MCF 10A (cell line): ENCODE results near the gene TMEM198. TPM values are rescaled to one million over a fixed set of nuclear protein-coding genes. Genes with fewer than 3 reads are reported as not detected.

ENCODE experiments used
- BruUV-seq: library from RNA; stranded (reverse); fragments of 400-500 nt; replicated peaks from 2 replicates; lab custom pipeline; 2021; lab: Mats Ljungman, UMichigan
- CTCF ChIA-PET: fragments of 300-600 bp; sonication (Branson Sonifier 250); formaldehyde crosslinking; extraction: SDS; loops from one replicate; lab custom pipeline; 2021; ENCODE audit warnings: antibody characterized with exemption, inconsistent platforms; lab: Yijun Ruan, JAX
- POLR2A ChIA-PET: fragments of 300-600, 350-650 bp; sonication (Branson Sonifier 250); formaldehyde crosslinking; extraction: SDS; loops from one replicate; lab custom pipeline; 2020; ENCODE audit warnings: antibody characterized with exemption, inconsistent platforms; lab: Yijun Ruan, JAX
- DNase-seq: peaks from one replicate; pipeline ENCODE4 v3.0.0-alpha.2; 2018; ENCODE audit not compliant: unreplicated experiment
- H3K27ac Mint-ChIP-seq: one replicate; pipeline ENCODE4 v1.8.0; 2022; ENCODE audit warnings: mild to moderate bottlenecking, low read depth, mixed read lengths; ENCODE audit not compliant: unreplicated experiment
- H3K27me3 Mint-ChIP-seq: one replicate; pipeline ENCODE4 v1.8.0; 2022; ENCODE audit warnings: mixed read lengths; ENCODE audit not compliant: insufficient read depth, unreplicated experiment
- H3K36me3 Mint-ChIP-seq: one replicate; pipeline ENCODE4 v1.8.0; 2022; ENCODE audit warnings: mild to moderate bottlenecking, moderate library complexity, mixed read lengths; ENCODE audit not compliant: insufficient read depth, unreplicated experiment
- H3K4me1 Mint-ChIP-seq: one replicate; pipeline ENCODE4 v1.8.0; 2022; ENCODE audit warnings: mixed read lengths; ENCODE audit not compliant: insufficient read depth, unreplicated experiment
- H3K4me3 Mint-ChIP-seq: one replicate; pipeline ENCODE4 v1.8.0; 2022; ENCODE audit warnings: mild to moderate bottlenecking, moderate library complexity, mixed read lengths; ENCODE audit not compliant: unreplicated experiment
- H3K9me3 Mint-ChIP-seq: one replicate; pipeline ENCODE4 v1.8.0; 2022; ENCODE audit warnings: mixed read lengths; ENCODE audit not compliant: unreplicated experiment
- intact Hi-C: fragments of 100-400 bp; cut with micrococcal nuclease; formaldehyde crosslinking; loops from 2 replicates; pipeline ENCODE4 v1.14.1; 2022
- total RNA-seq: library from RNA; stranded (reverse); gene quantifications from 2 replicates; pipeline ENCODE4 v1.2.3, GENCODE V29; 2022
- TF ChIP-seq, protein P1 (sequence below): fragments of 200-600 bp; IDR thresholded peaks from one replicate; pipeline ENCODE4 v1.8.0; 2022; ENCODE audit warnings: antibody characterized with exemption, mild to moderate bottlenecking; ENCODE audit not compliant: unreplicated experiment

Gene TMEM198
- total RNA-seq, 1 experiment from 2014 or later, result 6.3 TPM

DNA sequence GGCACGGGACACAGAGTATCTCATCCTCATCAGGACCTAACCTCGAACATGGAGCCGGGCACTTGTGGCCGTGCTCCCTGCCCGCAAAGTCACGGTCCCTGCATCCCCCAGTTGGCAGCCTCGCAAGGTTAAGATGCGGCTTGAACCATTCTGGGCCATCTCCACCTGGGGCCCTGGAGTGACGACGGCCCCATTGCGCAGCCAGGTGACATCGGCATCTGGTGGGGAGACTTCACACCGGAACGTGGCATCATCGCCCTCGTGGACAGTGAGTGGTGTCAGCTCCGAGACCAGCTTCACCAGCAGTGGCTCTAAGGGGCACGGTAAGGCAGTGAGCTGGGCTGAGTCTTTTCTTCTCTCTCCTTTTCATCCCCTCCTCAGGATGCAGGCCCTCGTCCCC, 12.6 kb downstream of the TMEM198 start:
- H3K9me3 Mint-ChIP-seq, result no peaks in the 10 kb centered on the region
- CTCF ChIA-PET, result no interaction called here
- BruUV-seq, result no TSS peak

DNA sequence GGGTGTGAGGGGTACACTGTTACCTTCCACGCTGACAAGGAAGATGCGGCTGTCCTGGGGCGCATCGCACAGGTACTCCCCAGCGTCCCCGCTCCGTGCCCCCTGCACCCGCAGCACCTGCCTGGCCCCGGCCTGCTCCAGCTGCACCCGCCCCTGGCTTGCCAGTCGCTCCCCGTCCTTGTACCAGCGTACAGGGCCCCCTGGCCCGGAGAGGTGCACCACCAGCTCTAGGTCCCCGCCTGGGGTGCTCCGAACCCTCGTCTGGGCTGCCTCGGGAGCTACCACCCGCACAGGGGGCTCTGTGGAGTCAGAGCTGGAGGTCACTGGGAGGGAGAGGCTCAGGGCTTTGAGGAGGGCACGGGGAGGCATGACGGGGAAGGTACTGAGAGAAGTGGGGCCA, 13.5 kb downstream of the TMEM198 start:
- ChIA-PET CTCF (interaction anchor here (1.0 kb wide), 1 partner anchor 155 kb away, joined by 3 read pairs; no protein-coding TSS in a partner anchor), POLR2A (interaction anchor here (0.6 to 1.5 kb wide), 2 partner anchors 13 to 42 kb away, joined by 3 to 6 read pairs; partner anchors contain the start of gene OBSL1)
- peaks cover 4% of the 10 kb centered on the region for H3K36me3 Mint-ChIP-seq
- DNase-seq, result no peak
- H3K27ac Mint-ChIP-seq, result no peak overlapping the region
- TF ChIP-seq, protein P1, sequence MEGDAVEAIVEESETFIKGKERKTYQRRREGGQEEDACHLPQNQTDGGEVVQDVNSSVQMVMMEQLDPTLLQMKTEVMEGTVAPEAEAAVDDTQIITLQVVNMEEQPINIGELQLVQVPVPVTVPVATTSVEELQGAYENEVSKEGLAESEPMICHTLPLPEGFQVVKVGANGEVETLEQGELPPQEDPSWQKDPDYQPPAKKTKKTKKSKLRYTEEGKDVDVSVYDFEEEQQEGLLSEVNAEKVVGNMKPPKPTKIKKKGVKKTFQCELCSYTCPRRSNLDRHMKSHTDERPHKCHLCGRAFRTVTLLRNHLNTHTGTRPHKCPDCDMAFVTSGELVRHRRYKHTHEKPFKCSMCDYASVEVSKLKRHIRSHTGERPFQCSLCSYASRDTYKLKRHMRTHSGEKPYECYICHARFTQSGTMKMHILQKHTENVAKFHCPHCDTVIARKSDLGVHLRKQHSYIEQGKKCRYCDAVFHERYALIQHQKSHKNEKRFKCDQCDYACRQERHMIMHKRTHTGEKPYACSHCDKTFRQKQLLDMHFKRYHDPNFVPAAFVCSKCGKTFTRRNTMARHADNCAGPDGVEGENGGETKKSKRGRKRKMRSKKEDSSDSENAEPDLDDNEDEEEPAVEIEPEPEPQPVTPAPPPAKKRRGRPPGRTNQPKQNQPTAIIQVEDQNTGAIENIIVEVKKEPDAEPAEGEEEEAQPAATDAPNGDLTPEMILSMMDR, result no peak
- BruUV-seq, result no TSS peak
- H3K9me3 Mint-ChIP-seq, result no peaks in the 10 kb centered on the region
- H3K4me1 Mint-ChIP-seq, result no peaks in the 10 kb centered on the region
- no peak overlapping the region for H3K4me3 Mint-ChIP-seq
- intact Hi-C loops, result no loop called here
- H3K27me3 Mint-ChIP-seq, result no peaks in the 10 kb centered on the region

More for the DNA sequence above, 12.6 kb downstream of the TMEM198 start:
- intact Hi-C loops, result no loop called here
- POLR2A ChIA-PET, result interaction anchor here (0.6 to 1.5 kb wide), 3 partner anchors 14 to 661 kb away, joined by 3 to 6 read pairs (median 3); partner anchors contain the start of gene OBSL1
- H3K4me1 Mint-ChIP-seq, result no peaks in the 10 kb centered on the region
- H3K27ac Mint-ChIP-seq, result no peak overlapping the region
- no peak for DNase-seq
- no peaks in the 10 kb centered on the region for H3K36me3 Mint-ChIP-seq
- H3K27me3 Mint-ChIP-seq, result no peaks in the 10 kb centered on the region
- H3K4me3 Mint-ChIP-seq, result no peak overlapping the region
- TF ChIP-seq, protein P1, result no peak

DNA sequence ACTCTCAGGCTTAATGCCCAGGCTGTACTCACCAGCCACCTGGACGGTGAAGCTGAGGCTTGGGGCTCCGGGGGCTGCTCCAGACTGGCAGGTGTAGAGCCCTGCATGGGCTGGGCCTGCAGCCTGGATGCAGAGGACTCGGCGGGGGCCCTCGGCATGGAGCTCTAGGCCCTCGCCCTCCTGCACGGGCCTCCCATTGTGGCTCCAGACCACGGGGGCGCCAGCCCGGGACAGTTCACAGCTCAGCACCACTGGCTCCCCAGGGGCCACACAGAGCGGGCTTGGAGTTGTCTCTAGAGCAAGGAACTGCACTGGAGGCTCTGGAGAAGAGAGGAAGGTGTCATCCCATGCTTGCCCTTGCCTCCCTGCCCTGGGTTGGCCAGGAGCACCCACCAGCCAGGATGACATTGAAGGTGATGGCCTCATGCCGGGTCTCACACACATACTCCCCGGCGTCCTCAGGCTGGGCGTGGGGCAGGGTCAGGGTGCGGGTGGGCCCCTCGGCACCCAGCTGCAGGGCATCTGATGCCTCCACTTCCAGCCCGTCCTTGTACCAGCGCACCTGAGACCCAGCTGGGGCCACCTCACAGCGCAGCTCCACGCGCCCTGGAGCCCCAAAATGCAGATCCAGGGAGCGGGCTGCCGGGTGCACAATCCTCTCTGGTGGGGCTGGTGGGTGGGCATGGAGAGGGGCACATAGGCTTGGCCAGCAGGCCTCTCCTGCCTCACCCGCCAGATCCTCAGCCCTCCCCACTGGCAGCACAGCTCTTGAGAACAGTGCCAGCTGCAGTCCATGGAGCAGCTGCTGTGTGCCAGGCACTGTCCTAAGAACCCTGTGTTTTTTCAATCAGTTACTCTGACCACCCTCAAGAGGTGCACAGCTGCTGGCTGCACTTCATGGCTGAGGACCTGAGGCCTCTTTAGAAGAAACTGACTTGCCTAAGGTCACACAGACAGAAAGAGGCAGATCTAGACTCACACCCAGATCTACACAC, 14.3 kb downstream of the TMEM198 start:
- ChIA-PET CTCF (interaction anchor here (1.0 to 4.5 kb wide), 3 partner anchors 13 to 156 kb away, joined by 3 to 23 read pairs (median 22); partner anchors contain the start of genes CHPF, INHA, OBSL1 and TMEM198), POLR2A (interaction anchor here (1.5 kb wide), 1 partner anchor 13 kb away, joined by 6 read pairs; the partner anchor contains the start of gene OBSL1)
- H3K9me3 Mint-ChIP-seq, result no peaks in the 10 kb centered on the region
- H3K4me1 Mint-ChIP-seq, result no peaks in the 10 kb centered on the region
- intact Hi-C loops, result no loop called here
- TF ChIP-seq, protein P1, result no peak
- no peak for DNase-seq
- H3K4me3 Mint-ChIP-seq, result no peak overlapping the region
- BruUV-seq, result no TSS peak
- H3K27me3 Mint-ChIP-seq, result no peaks in the 10 kb centered on the region
- peaks cover 4% of the 10 kb centered on the region for H3K36me3 Mint-ChIP-seq
- no peak overlapping the region for H3K27ac Mint-ChIP-seq
